OCI-LY7 (cell line): Measurements from ENCODE around the gene PLPP1.

Experiments
- CTCF ChIP-seq: fragments of 200-600 bp; sonication (generic); conservative IDR thresholded peaks from 2 replicates; pipeline ENCODE4 v1.5.1; 2014; ENCODE audit warnings: mild to moderate bottlenecking, antibody characterized with exemption, low read length, moderate library complexity, mixed read lengths
- EZH2phosphoT487 ChIP-seq: fragments of 200-600 bp; sonication (generic); IDR thresholded peaks from 2 replicates; pipeline ENCODE4 v1.6.1; 2018; ENCODE audit warnings: low read depth, borderline replicate concordance, mild to moderate bottlenecking, mixed run types, antibody characterized with exemption, low read length, moderate library complexity, mixed read lengths

DNA sequence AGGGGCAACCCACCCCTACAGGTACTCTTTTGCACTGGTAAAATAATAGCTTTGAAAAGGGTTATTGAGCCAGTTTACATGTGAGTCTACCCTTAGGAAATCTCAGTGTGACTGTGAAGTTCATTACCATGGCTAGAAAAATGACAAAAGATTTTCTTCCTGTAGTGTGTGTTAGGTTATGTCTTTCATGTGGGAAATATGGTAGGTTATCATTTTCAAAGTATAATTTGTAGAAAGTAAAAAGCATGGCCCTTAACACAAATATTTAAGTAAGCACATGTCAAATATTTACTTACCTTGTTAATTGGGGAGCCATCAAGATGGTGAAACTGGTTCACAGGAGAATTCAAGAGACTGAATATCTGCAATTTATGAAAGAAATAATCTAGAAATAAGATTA is 37.3 kb upstream of the PLPP1 start:
- TF ChIP-seq CTCF (no peak), EZH2phosphoT487 (no peak)
